Karpas-422 (cell line): ENCODE data around the gene SEMA3D. TPM values are rescaled to one million over a fixed set of nuclear protein-coding genes. Genes with fewer than 3 reads are reported as not detected.
"Not testable (repeated sequence)": the region's sequence is repeated elsewhere in the genome, so short reads cannot be mapped to it uniquely, and the experiment has no call there.

Experiments
- DNase-seq: peaks from one replicate; pipeline ENCODE4 v3.0.0-alpha.2; 2015
- H2AFZ ChIP-seq: fragments of 200-600 bp; sonication (generic); 2 replicates; pipeline ENCODE4 v1.6.1; 2014; ENCODE audit warnings: antibody characterized with exemption, low read length, mixed read lengths
- H3K27ac ChIP-seq: fragments of 200-600 bp; sonication (generic); 2 replicates; pipeline ENCODE4 v1.5.1; 2014; ENCODE audit warnings: mild to moderate bottlenecking, low read length, moderate library complexity
- H3K27me3 ChIP-seq: fragments of 200-600 bp; sonication (generic); 2 replicates; pipeline ENCODE4 v1.6.1; 2014; ENCODE audit warnings: low read length, mixed read lengths
- H3K36me3 ChIP-seq: fragments of 200-600 bp; sonication (generic); 2 replicates; pipeline ENCODE4 v1.6.1; 2014; ENCODE audit warnings: low read length, mixed read lengths; ENCODE audit not compliant: insufficient read depth
- H3K4me1 ChIP-seq: fragments of 200-600 bp; sonication (generic); 2 replicates; pipeline ENCODE4 v1.6.1; 2014; ENCODE audit warnings: mild to moderate bottlenecking, low read length, mixed read lengths
- H3K4me2 ChIP-seq: fragments of 200-600 bp; sonication (generic); 2 replicates; pipeline ENCODE4 v1.6.1; 2014; ENCODE audit warnings: low read length, low read depth, mild to moderate bottlenecking; ENCODE audit not compliant: poor library complexity, severe bottlenecking
- H3K4me3 ChIP-seq: fragments of 200-600 bp; sonication (generic); 2 replicates; pipeline ENCODE4 v1.5.1; 2014; ENCODE audit warnings: mild to moderate bottlenecking, antibody characterized with exemption, low read length, mixed read lengths
- H3K79me2 ChIP-seq: fragments of 200-600 bp; sonication (generic); 2 replicates; pipeline ENCODE4 v1.6.1; 2014; ENCODE audit warnings: mild to moderate bottlenecking, low read length, mixed read lengths
- H3K9ac ChIP-seq: fragments of 200-600 bp; sonication (generic); 2 replicates; pipeline ENCODE4 v1.6.0; 2014; ENCODE audit warnings: low read length
- H3K9me2 ChIP-seq: fragments of 200-600 bp; sonication (generic), shearing (Covaris generic); replicated peaks from 2 replicates; pipeline ENCODE4 v1.6.0; 2014; ENCODE audit warnings: mild to moderate bottlenecking, low read length, moderate library complexity; ENCODE audit not compliant: insufficient read depth
- H3K9me3 ChIP-seq: fragments of 300-700, 200-600 bp; sonication (generic); 2 replicates; pipeline ENCODE4 v1.6.1; 2014; ENCODE audit warnings: low read length, mixed read lengths
- H4K20me1 ChIP-seq: fragments of 200-600 bp; sonication (generic); 2 replicates; pipeline ENCODE4 v1.6.1; 2014; ENCODE audit warnings: mild to moderate bottlenecking, antibody characterized with exemption, low read length, low read depth; ENCODE audit not compliant: insufficient read depth
- total RNA-seq: library from RNA; depleted of rRNA; stranded (reverse); fragments of >200 nt; shearing (Covaris generic); gene quantifications from 2 replicates; pipeline ENCODE4 v1.2.3, GENCODE V29; 2014; ENCODE audit warnings: low replicate concordance

Gene SEMA3D
- total RNA-seq, 1 experiment from 2014 or later: not detected

DNA sequence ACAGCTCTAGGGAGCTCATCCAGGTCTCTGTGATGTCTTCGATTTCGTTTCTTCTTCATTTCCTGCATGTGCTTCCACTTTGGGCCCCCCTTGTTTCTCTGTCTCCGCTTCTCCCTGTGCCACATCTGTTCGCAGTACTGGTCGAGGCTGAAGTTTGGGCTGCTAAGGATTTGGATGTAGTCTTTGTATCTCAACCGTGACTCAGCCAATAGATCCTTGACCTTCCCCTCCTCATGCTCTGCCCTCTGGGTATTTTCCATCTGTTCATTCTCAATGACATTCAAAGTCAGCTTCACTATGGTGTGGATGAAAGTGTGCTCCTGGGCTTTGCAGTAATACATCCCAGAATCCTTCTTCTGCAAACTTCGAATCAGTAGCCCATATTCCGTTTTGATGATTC is 187.4 kb downstream of the SEMA3D start:
- Histone ChIP-seq H3K4me1 (no peaks in the 10 kb centered on the region), H4K20me1 (no peaks in the 10 kb centered on the region), H3K9me3 (peaks cover 18% of the 10 kb centered on the region), H3K36me3 (no peaks in the 10 kb centered on the region), H3K4me2 (no peak overlapping the region), H3K9ac (no peak overlapping the region), H3K27me3 (no peaks in the 10 kb centered on the region), H3K79me2 (no peaks in the 10 kb centered on the region), H3K9me2 (no peaks in the 10 kb centered on the region), H2AFZ (no peak overlapping the region), H3K27ac (no peak overlapping the region), H3K4me3 (no peak overlapping the region)
- no peak for DNase-seq

DNA sequence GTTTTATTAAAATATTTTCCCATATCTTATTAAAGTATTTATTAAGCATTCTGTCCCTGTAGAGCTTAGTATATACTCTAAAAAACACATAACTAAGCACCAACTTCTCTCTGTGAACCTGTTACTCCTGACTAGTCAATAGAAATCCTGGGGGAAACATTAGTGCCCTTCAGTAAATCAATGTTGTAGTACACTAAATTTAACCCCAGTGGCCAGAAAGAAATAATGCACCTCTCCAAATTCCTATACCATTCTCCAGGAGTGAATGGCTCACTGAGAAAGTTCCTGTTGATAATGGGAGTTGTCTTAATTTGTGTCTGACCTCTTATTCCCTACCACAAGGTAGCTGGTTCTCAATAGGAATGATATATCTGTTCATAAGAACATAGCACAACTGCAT is 188.2 kb downstream of the SEMA3D start:
- H3K27me3 ChIP-seq: no peaks in the 10 kb centered on the region
- no peak overlapping the region for H3K4me3 ChIP-seq
- H3K9me3 ChIP-seq: peaks cover 14% of the 10 kb centered on the region
- no peaks in the 10 kb centered on the region for H4K20me1 ChIP-seq
- no peaks in the 10 kb centered on the region for H3K79me2 ChIP-seq
- H2AFZ ChIP-seq: no peak overlapping the region
- H3K9me2 ChIP-seq: no peaks in the 10 kb centered on the region
- no peaks in the 10 kb centered on the region for H3K36me3 ChIP-seq
- H3K4me2 ChIP-seq: no peak overlapping the region
- no peaks in the 10 kb centered on the region for H3K4me1 ChIP-seq
- DNase-seq: no peak
- H3K9ac ChIP-seq: no peak overlapping the region
- no peak overlapping the region for H3K27ac ChIP-seq

DNA sequence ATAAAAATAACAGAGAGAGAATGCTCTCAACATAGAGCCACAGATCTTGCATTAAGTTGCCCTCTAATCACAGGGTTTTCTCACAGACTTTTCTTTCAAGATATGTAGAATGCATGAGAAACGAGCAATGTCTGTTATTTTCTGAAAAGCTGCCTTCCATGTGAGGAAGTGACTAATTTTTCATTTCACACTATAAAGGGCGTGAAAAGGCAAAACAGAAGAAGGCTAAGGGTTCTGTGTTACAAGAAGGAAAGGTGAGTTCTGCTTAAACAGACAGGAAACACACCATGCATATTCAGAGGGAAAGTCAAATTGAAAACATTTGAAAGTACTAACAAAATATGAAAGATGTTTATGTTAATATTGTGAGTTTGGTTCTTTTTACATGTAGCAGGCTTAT is 189.2 kb downstream of the SEMA3D start:
- H3K4me1 ChIP-seq: no peaks in the 10 kb centered on the region

DNA sequence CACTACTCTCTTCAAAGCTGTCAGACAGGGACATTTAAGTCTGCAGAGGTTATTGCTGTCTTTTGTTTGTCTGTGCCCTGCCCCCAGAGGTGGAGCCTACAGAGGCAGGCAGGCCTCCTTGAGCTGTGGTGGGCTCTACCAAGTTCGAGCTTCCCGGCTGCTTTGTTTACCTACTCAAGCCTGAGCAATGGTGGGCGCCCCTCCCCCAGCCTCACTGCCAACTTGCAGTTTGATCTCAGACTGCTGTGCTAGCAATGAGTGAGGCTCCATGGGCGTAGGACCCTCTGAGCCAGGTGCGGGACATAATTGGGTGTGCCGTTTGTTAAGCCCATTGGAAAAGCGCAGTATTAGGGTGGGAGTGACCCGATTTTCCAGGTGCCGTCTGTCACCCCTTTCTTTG is 193.9 kb downstream of the SEMA3D start:
- not testable (repeated sequence) for H3K36me3 ChIP-seq, DNase-seq, H3K27ac ChIP-seq, H3K9ac ChIP-seq, H2AFZ ChIP-seq, H3K9me3 ChIP-seq, H3K27me3 ChIP-seq, H3K4me1 ChIP-seq, H3K9me2 ChIP-seq, H3K4me2 ChIP-seq, H3K4me3 ChIP-seq, H3K79me2 ChIP-seq, H4K20me1 ChIP-seq

More for the DNA sequence above, 189.2 kb downstream of the SEMA3D start:
- no peaks in the 10 kb centered on the region for H3K79me2 ChIP-seq
- H3K9me2 ChIP-seq: no peaks in the 10 kb centered on the region
- H3K9me3 ChIP-seq: peaks cover 13% of the 10 kb centered on the region
- no peak overlapping the region for H3K27ac ChIP-seq
- no peaks in the 10 kb centered on the region for H4K20me1 ChIP-seq
- H3K4me2 ChIP-seq: no peak overlapping the region
- DNase-seq: no peak
- no peak overlapping the region for H3K9ac ChIP-seq
- H2AFZ ChIP-seq: no peak overlapping the region
- no peaks in the 10 kb centered on the region for H3K36me3 ChIP-seq
- no peak overlapping the region for H3K4me3 ChIP-seq
- H3K27me3 ChIP-seq: no peaks in the 10 kb centered on the region

DNA sequence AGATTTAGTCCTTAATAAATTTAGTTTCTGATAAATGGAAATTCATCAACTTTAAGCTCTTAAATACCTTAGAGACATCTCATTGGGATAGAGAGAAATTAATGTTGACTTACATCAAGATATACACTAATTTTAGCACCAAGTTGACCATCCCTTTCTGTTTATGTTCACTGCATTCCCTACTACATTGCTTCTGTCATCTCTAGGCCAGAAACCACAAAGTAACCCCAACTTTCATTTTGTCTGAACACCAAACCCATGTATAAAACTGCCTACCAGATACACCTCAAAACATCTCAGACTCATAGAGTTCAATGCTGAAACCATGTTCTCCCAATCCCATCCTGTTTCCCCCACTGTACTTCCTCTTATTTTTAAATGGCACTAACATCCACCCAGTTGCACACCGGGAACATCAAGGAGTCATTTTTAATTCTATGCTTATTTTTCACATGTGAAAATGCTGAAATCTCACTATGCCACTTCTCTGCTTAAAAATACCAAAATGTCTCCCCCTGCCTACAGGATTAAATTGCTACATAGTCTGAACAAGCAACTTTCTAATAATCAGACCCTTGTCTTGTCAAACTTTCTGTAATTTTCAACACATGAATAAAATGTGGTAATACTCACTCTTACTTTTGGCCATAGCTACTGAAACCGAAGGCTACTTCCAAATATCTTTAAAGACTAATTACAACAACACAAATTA is 201.6 kb downstream of the SEMA3D start:
- no peak overlapping the region for H3K9ac ChIP-seq
- H3K9me2 ChIP-seq: no peaks in the 10 kb centered on the region
- no peaks in the 10 kb centered on the region for H3K27me3 ChIP-seq
- no peaks in the 10 kb centered on the region for H4K20me1 ChIP-seq
- no peak overlapping the region for H2AFZ ChIP-seq
- no peak overlapping the region for H3K4me3 ChIP-seq
- H3K4me2 ChIP-seq: no peak overlapping the region
- no peak for DNase-seq
- no peaks in the 10 kb centered on the region for H3K4me1 ChIP-seq
- no peaks in the 10 kb centered on the region for H3K36me3 ChIP-seq
- H3K9me3 ChIP-seq: peaks cover 5% of the 10 kb centered on the region; the same call in 1 of the 2 replicates
- no peaks in the 10 kb centered on the region for H3K79me2 ChIP-seq
- H3K27ac ChIP-seq: no peak overlapping the region

- H3K9me2 ChIP-seq: no peaks in the 10 kb centered on the region
- no peak overlapping the region for H3K27ac ChIP-seq
- no peak overlapping the region for H3K9ac ChIP-seq
- no peaks in the 10 kb centered on the region for H3K4me1 ChIP-seq
- no peaks in the 10 kb centered on the region for H3K27me3 ChIP-seq
- H4K20me1 ChIP-seq: no peaks in the 10 kb centered on the region
- no peak for DNase-seq
- H3K9me3 ChIP-seq: peaks cover 5% of the 10 kb centered on the region; the same call in 1 of the 2 replicates
- H3K4me2 ChIP-seq: no peak overlapping the region
- no peaks in the 10 kb centered on the region for H3K36me3 ChIP-seq
- H3K79me2 ChIP-seq: no peaks in the 10 kb centered on the region
- no peak overlapping the region for H2AFZ ChIP-seq
- H3K4me3 ChIP-seq: no peak overlapping the region
Observed at GRCh38 chr7:84982199-84982598, 204.7 kb downstream of the SEMA3D start.

- Histone ChIP-seq H4K20me1 (no peaks in the 10 kb centered on the region), H3K27me3 (no peaks in the 10 kb centered on the region), H3K79me2 (no peaks in the 10 kb centered on the region), H3K9me2 (no peaks in the 10 kb centered on the region), H3K27ac (no peak overlapping the region), H3K4me2 (no peak overlapping the region), H3K9ac (no peak overlapping the region), H3K4me1 (no peaks in the 10 kb centered on the region), H2AFZ (no peak overlapping the region), H3K9me3 (peaks cover 5% of the 10 kb centered on the region; the same call in 1 of the 2 replicates), H3K4me3 (no peak overlapping the region), H3K36me3 (no peaks in the 10 kb centered on the region)
- DNase-seq: no peak
Observed at GRCh38 chr7:84981055-84981976, 205.5 kb downstream of the SEMA3D start.

GRCh38 chr7:84975586-84976185 is 211.2 kb downstream of the SEMA3D start:
- Histone ChIP-seq H4K20me1 (no peaks in the 10 kb centered on the region), H2AFZ (no peak overlapping the region), H3K9me2 (no peaks in the 10 kb centered on the region), H3K27me3 (no peaks in the 10 kb centered on the region), H3K9ac (no peak overlapping the region), H3K79me2 (no peaks in the 10 kb centered on the region), H3K4me2 (no peak overlapping the region), H3K9me3 (peaks cover 5% of the 10 kb centered on the region), H3K4me3 (no peak overlapping the region), H3K36me3 (no peaks in the 10 kb centered on the region), H3K27ac (no peak overlapping the region), H3K4me1 (no peaks in the 10 kb centered on the region)
- DNase-seq: no peak
